Heart left ventricle (tissue), 16 donors: ENCODE measurements around the gene OR5AR1. TPM values are rescaled to one million over a fixed set of nuclear protein-coding genes. Genes with fewer than 3 reads are reported as not detected.
"Not testable (repeated sequence)": the region's sequence is repeated elsewhere in the genome, so short reads cannot be mapped to it uniquely, and the experiment has no call there.

Experiments
- ATAC-seq, 4 donors: fragments of 200-7000 bp; cut with Tn5 transposase; one replicate each; pipeline ENCODE4 v1.9.1; 2020 to 2022; ENCODE audit warnings: moderate library complexity in 4 of 4, mild to moderate bottlenecking in 3 of 4, moderate number of reproducible peaks in 1 of 4
- DNase-seq, 5 donors: peaks; one replicate each; pipeline ENCODE4 v3.0.0-alpha.2; 2020
- H3K27ac ChIP-seq, 12 donors: fragments of 200-600 bp; sonication (generic) in 4 of 12; one replicate each; pipeline versions ENCODE4 v1.5.0 to v1.8.0; 2016 to 2022; ENCODE audit warnings: mild to moderate bottlenecking in 2 of 12
- H3K27me3 ChIP-seq, 9 donors: fragments of 200-600 bp; sonication (generic) in 2 of 9; one replicate each; pipeline versions ENCODE4 v1.5.1 to v1.8.0; 2016 to 2022; ENCODE audit warnings: mild to moderate bottlenecking in 3 of 9
- H3K36me3 ChIP-seq, 9 donors: fragments of 200-600 bp; sonication (generic) in 2 of 9; one replicate each; pipeline versions ENCODE4 v1.5.0 to v1.8.0; 2018 to 2022; ENCODE audit warnings: mild to moderate bottlenecking in 2 of 9
- H3K4me1 ChIP-seq, 12 donors: fragments of 200-600 bp; sonication (generic) in 4 of 12; one replicate each; pipeline versions ENCODE4 v1.5.0 to v1.8.0; 2016 to 2022; ENCODE audit warnings: mild to moderate bottlenecking in 3 of 12
- H3K4me3 ChIP-seq, 12 donors: fragments of 200-600 bp; sonication (generic) in 4 of 12; one replicate each; pipeline versions ENCODE4 v1.5.0 to v1.8.0; 2017 to 2022; ENCODE audit warnings: mild to moderate bottlenecking in 9 of 12, moderate library complexity in 4 of 12
- H3K9me3 ChIP-seq, 12 donors: fragments of 200-600 bp; sonication (generic) in 4 of 12; one replicate each; pipeline versions ENCODE4 v1.5.0 to v1.8.0; 2016 to 2022; ENCODE audit warnings: mild to moderate bottlenecking in 1 of 12
- CTCF ChIP-seq, 12 donors: fragments of 200-600 bp; sonication (generic) in 4 of 12; IDR thresholded peaks; one replicate each; pipeline versions ENCODE4 v1.5.0 to v1.8.0; 2018 to 2022; ENCODE audit warnings: antibody characterized with exemption in 12 of 12, mild to moderate bottlenecking in 5 of 12
- POLR2A ChIP-seq, 2 donors: fragments of 450-650 bp; IDR thresholded peaks; one replicate each; pipeline ENCODE4 v1.6.1; 2017; ENCODE audit warnings: antibody characterized with exemption in 2 of 2, mild to moderate bottlenecking in 2 of 2, moderate library complexity in 2 of 2
- WGBS, 4 donors: extraction: QIAGEN DNeasy Blood & Tissue Kit in 2 of 4; methylation state at CpG; one replicate each; pipeline versions ENCODE4 v1.1.5 to v1.1.7; 2013 to 2018; 5-methylcytosine and 5-hydroxymethylcytosine counted together
- intact Hi-C, 10 donors: fragments of 100-400 bp; cut with DNase I; formaldehyde crosslinking; loops; one replicate each; pipeline versions ENCODE4 v1.11.1 to v1.14.2; 2022
- polyA plus RNA-seq, 2 donors: library from polyadenylated mRNA; stranded (reverse); fragments of 200-250 nt; gene quantifications; one replicate each; pipeline ENCODE4 v1.2.3, GENCODE V29; 2013
- total RNA-seq, 9 donors: library from RNA; depleted of rRNA in 2 of 9; stranded (reverse); fragments of >200 nt in 2 of 9; fragmentation: NEBNext Ultra II Directional in 3 of 9; extraction: Animal tissue kit (Norgen Biotek cat#: 25700) in 3 of 9; gene quantifications; one replicate each; pipeline versions ENCODE4 v1.1.0 to v1.2.4, GENCODE V29; 2016 to 2023
- donor health status: ischemic (EF 13 %, LVEDD 7.1; RV severe dilation, severe dysfunction).
- donor health status: healthy with polysubstance abuse.
- donor health status: DM: no; HTN: yes; CAD: no.
- donor health status: DM: no; HTN: no; CAD: no.
- donor health status: ischemic (EF 25% LVEDD 6.9; RV normal size, moderate dysfunction).
- donor health status: ischemic (EF 25% LVEDD 5.7; RV mildly dilated, moderate dysfunction).
- donor health status: healthy.
- donor health status: DM: yes; HTN: yes; CAD: no.
- donor health status: ischemic (EF 35%, LVEDD 5.7; RV mildly dilated, moderate dysfunction).
- donor health status: nonischemic (EF 11% LVEDD 7.7; RV severe dilation, severe dysfunction).
- donor health status: DM: yes; HTN: yes; CAD: no.
- donor health status: PGD.
- donor health status: ischemic (EF 29% LVEDD 5.4; RV normal size, mild dysfunction).
- donor health status: nonischemic (EF 23%, LVEDD 6.1; RV moderate dilation, normal function).

The OR5AR1 gene
- total and polyA plus RNA-seq, 11 donors = not detected

- H3K27me3 ChIP-seq = no peaks in the 10 kb centered on the region
- H3K36me3 ChIP-seq = no peaks in the 10 kb centered on the region
- no peak for ATAC-seq
- 79 to 92% (median 84%) methylated on average over 2 of the region's 2 CpGs for WGBS, 4 donors
- intact Hi-C loops = no loop called here
- no peak for DNase-seq
- H3K4me1 ChIP-seq = no peaks in the 10 kb centered on the region
- no peak for TF ChIP-seq POLR2A (IDR thresholded peaks at IDR 0.05)
- no peak for TF ChIP-seq CTCF (IDR thresholded peaks at IDR 0.05)
- no peaks in the 10 kb centered on the region for H3K9me3 ChIP-seq
- no peak overlapping the region for H3K4me3 ChIP-seq
- no peak overlapping the region for H3K27ac ChIP-seq
Observed at GRCh38 chr11:56670984-56671383, 7.5 kb downstream of the OR5AR1 start.

- intact Hi-C loops = no loop called here
- H3K4me1 ChIP-seq = no peaks in the 10 kb centered on the region
- no peaks in the 10 kb centered on the region for H3K27me3 ChIP-seq
- no peak overlapping the region for H3K27ac ChIP-seq
- 53 to 70% (median 60%) methylated on average over 1 of the region's 1 CpG for WGBS, 4 donors
- no peaks in the 10 kb centered on the region for H3K36me3 ChIP-seq
- TF ChIP-seq POLR2A (IDR thresholded peaks at IDR 0.05) = no peak
- TF ChIP-seq CTCF (IDR thresholded peaks at IDR 0.05) = no peak
- DNase-seq = no peak
- no peaks in the 10 kb centered on the region for H3K9me3 ChIP-seq
- no peak overlapping the region for H3K4me3 ChIP-seq
- ATAC-seq = no peak
Observed at GRCh38 chr11:56688554-56689100, 25.1 kb downstream of the OR5AR1 start.

GRCh38 chr11:56691179-56691578 is 27.7 kb downstream of the OR5AR1 start:
- H3K27ac ChIP-seq, H3K4me1 ChIP-seq, H3K9me3 ChIP-seq, DNase-seq, H3K27me3 ChIP-seq, H3K4me3 ChIP-seq, ATAC-seq, intact Hi-C loops, H3K36me3 ChIP-seq: not testable (repeated sequence)
- WGBS, 4 donors = 84 to 94% (median 89%) methylated on average over 3 of the region's 3 CpGs

- intact Hi-C loops = no loop called here
- Histone ChIP-seq H3K4me3 (no peak overlapping the region), H3K27ac (no peak overlapping the region), H3K27me3 (peaks cover 0 to 5% (median 0%) of the 10 kb centered on the region in 9 donors), H3K4me1 (no peaks in the 10 kb centered on the region), H3K36me3 (no peaks in the 10 kb centered on the region), H3K9me3 (no peaks in the 10 kb centered on the region)
- no peak for DNase-seq
- no peak for ATAC-seq
- TF ChIP-seq CTCF (IDR thresholded peaks at IDR 0.05) (no peak), POLR2A (IDR thresholded peaks at IDR 0.05) (no peak)
- 71 to 79% (median 77%) methylated on average over 2 of the region's 2 CpGs for WGBS, 4 donors
Observed at GRCh38 chr11:56693428-56693827, 29.9 kb downstream of the OR5AR1 start.

- no peaks in the 10 kb centered on the region for H3K36me3 ChIP-seq
- no peak within 1 kb of the TSS for H3K27ac ChIP-seq
- intact Hi-C loops = no loop called here
- peaks cover 0 to 5% (median 0%) of the 10 kb centered on the region in 9 donors for H3K27me3 ChIP-seq
- H3K9me3 ChIP-seq = no peaks in the 10 kb centered on the region
- ATAC-seq (no peak), DNase-seq (no peak)
- WGBS, 4 donors = 87 to 92% (median 90%) methylated on average over 1 of the region's 1 CpG
- TF ChIP-seq POLR2A (IDR thresholded peaks at IDR 0.05) = no peak
- no peak for TF ChIP-seq CTCF (IDR thresholded peaks at IDR 0.05)
- H3K4me3 ChIP-seq = no peak within 1 kb of the TSS
- no peaks in the 10 kb centered on the region for H3K4me1 ChIP-seq
Observed at GRCh38 chr11:56698795-56699194, 35.3 kb downstream of the OR5AR1 start, which contains the start of gene OR9G1. Gene OR9G1 (plus strand): TSS chr11:56699095. CDS start chr11:56700388, 1,293 bp downstream.
